GM12878 (cell line): ENCODE data around the gene TEX264.

Source experiments
- CEBPZ ChIP-seq: fragments of 150-350 bp; IDR thresholded peaks from 2 replicates; pipeline ENCODE4 v1.6.1; 2016; ENCODE audit warnings: low read depth, low read length
- EZH2 ChIP-seq: IDR thresholded peaks from 2 replicates; pipeline ENCODE4 v1.6.1; 2012; ENCODE audit warnings: low read depth, mild to moderate bottlenecking, control low read depth, inconsistent platforms, low read length, borderline replicate concordance; ENCODE audit not compliant: control insufficient read depth
- POLR2A ChIP-seq: IDR thresholded peaks from 2 replicates; pipeline ENCODE4 v1.6.1; 2011; ENCODE audit warnings: low read depth, mild to moderate bottlenecking, low read length
- POLR2AphosphoS2 ChIP-seq: IDR thresholded peaks from 2 replicates; pipeline ENCODE4 v1.6.1; 2011; ENCODE audit warnings: low read depth, mild to moderate bottlenecking, low read length, improper control_type of control experiment, moderate library complexity
- USF1 ChIP-seq: IDR thresholded peaks from 2 replicates; pipeline ENCODE4 v1.6.1; 2011; ENCODE audit warnings: borderline replicate concordance, low read depth, mild to moderate bottlenecking, moderate library complexity, mixed read lengths, low read length; ENCODE audit not compliant: insufficient read depth; ENCODE audit errors: extremely low read length
- USF2 ChIP-seq: IDR thresholded peaks from 2 replicates; pipeline ENCODE4 v1.6.1; 2011; ENCODE audit warnings: low read depth, low read length, improper control_type of control experiment, borderline replicate concordance

GRCh38 chr3:51688206-51688600, 17.2 kb downstream of the TEX264 start:
- TF ChIP-seq USF1 (no peak), POLR2AphosphoS2 (no peak), EZH2 (no peak), POLR2A (no peak), USF2 (no peak), CEBPZ (no peak)
